HG03066 (cell line): ENCODE measurements around the gene ZNF629.

ENCODE experiments used
- ATAC-seq: cut with Tn5 transposase; IDR thresholded peaks from one replicate; pipeline ENCODE4 v1.9.1; 2021; ENCODE audit warnings: low read depth; ENCODE audit not compliant: unreplicated experiment

Gene ZNF629

GRCh38 chr16:30750201-30750600 lies 36.8 kb downstream of the ZNF629 start:
- ATAC-seq, result no peak

GRCh38 chr16:30748634-30749445 lies 38.2 kb downstream of the ZNF629 start:
- ATAC-seq, result peak; percentile 26

DNA sequence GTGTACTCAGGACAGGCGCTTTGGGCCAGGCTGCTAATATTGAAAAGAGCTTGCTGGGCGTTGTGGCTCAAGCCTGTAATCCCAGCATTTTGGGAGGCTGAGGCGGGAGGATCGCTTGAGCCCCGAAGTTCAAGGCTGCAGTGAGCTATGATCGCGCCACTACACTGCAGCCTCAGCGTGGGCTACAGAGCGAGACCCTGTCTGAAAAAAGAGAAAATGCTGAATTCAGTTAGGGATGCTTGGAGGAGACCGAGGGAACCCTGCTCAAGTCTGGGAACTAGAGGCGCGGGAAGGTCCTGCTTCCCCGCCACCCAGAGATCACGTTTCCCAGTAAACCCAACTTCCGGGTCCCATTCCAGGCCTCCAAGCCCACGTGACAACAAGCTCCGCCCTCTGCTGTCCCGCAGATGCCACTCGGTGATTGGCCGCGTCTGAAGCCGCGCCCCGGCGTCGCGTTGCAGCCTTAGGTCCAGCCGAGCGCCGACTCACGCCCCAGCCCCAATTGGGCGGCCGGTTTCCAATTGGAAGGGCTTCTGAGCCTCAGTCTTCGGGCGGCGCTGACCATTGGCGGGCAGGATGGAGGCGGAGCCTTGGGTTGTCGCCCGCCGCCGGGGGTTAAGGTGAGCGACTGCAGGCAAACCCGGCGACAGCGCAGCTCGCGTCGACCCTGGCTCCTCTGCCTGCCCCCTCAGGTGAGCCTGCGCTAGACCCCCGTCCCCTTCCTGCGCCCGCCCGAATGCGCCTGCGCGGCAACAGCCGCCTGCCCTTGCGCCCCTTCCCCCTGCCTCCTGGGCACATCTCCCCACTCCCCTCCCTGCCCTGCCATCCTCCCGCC lies 39.0 kb downstream of the ZNF629 start, which contains the start of gene PHKG2:
TSS of gene PHKG2 (plus strand) at position 627 of the 835 bp plus-strand sequence. CDS start 396 bp downstream, outside the sequence.
- peak; percentile 97 for ATAC-seq

GRCh38 chr16:30747331-30747730 lies 39.7 kb downstream of the ZNF629 start:
- no peak for ATAC-seq

- no peak for ATAC-seq
These were observed 40.3 kb downstream of the ZNF629 start for GRCh38 chr16:30746638-30747175.

- no peak for ATAC-seq
These were observed 41.9 kb downstream of the ZNF629 start for GRCh38 chr16:30745082-30745481.

- ATAC-seq, result no peak
These were observed 42.8 kb downstream of the ZNF629 start for GRCh38 chr16:30744183-30744582.

GRCh38 chr16:30743716-30744115 lies 43.3 kb downstream of the ZNF629 start:
- no peak for ATAC-seq

- ATAC-seq, result no peak
These were observed 45.5 kb downstream of the ZNF629 start for GRCh38 chr16:30741461-30741914.

GRCh38 chr16:30740364-30741251 lies 46.4 kb downstream of the ZNF629 start:
- ATAC-seq, result no peak

- ATAC-seq, result no peak
These were observed 47.7 kb downstream of the ZNF629 start for GRCh38 chr16:30738984-30739951.

DNA sequence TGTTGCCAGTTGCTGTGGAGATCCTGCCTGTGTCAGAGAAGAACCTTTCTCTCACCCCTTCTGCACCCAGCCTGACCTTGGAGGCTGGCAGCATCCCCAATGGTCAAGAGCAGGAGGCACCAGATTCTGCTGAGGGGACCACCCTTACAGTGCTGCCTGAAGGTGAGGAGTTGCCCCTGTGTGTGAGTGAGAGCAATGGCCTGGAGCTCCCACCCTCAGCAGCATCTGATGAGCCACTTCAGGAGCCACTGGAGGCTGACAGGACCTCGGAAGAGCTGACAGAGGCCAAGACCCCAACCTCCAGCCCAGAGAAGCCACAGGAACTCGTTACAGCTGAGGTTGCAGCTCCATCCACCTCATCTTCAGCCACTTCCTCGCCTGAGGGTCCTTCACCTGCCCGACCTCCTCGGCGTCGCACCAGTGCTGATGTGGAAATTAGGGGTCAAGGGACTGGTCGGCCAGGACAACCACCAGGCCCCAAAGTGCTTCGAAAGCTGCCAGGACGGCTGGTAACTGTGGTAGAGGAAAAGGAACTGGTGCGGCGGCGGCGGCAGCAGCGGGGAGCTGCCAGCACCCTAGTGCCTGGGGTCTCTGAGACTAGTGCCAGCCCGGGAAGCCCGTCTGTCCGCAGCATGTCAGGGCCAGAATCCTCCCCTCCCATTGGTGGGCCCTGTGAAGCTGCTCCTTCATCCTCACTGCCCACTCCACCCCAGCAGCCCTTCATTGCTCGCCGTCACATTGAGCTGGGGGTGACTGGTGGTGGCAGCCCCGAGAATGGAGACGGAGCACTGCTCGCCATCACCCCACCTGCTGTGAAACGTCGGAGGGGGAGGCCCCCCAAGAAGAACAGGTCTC lies 49.0 kb downstream of the ZNF629 start:
- ATAC-seq, result no peak

DNA sequence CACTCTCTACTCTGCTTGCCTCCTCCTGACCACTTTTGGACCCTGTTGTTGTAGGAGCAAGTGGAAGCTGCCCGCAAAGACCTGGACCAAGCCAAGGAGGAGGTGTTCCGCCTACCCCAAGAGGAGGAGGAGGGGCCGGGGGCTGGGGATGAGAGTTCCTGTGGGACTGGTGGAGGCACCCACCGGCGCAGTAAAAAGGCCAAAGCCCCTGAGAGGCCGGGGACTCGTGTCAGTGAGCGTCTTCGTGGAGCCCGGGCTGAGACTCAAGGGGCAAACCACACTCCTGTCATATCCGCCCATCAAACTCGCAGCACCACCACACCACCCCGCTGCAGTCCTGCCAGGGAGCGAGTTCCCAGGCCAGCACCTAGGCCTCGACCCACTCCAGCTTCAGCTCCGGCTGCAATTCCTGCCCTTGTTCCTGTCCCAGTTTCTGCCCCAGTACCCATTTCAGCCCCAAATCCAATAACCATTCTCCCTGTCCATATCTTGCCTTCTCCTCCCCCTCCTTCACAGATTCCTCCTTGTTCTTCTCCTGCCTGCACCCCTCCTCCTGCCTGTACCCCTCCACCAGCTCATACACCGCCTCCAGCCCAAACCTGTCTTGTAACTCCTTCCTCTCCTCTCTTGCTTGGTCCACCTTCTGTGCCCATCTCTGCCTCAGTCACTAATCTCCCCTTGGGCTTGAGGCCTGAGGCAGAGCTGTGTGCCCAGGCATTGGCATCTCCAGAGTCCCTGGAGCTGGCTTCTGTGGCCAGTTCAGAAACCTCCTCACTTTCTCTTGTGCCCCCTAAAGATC lies 49.8 kb downstream of the ZNF629 start:
- ATAC-seq, result no peak

DNA sequence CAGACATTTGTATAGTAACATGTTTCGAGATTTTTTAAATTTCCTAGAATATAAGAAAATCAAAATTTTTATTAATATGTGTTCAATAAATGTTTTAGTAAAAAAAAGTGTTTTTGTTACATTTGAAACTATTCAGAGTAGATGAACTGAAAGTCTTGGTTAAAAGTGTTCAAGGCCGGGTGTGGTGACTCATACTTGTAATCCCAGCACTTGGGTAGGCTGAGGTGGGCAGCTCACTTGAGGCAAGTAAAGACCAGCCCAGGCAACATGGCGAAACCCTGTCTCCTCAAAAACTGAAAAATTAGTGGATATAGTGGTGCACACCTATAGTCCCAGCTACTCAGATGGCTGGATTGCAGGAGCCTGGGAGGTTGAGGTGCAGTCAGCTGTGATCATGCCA lies 55.6 kb downstream of the ZNF629 start:
- ATAC-seq, result no peak

DNA sequence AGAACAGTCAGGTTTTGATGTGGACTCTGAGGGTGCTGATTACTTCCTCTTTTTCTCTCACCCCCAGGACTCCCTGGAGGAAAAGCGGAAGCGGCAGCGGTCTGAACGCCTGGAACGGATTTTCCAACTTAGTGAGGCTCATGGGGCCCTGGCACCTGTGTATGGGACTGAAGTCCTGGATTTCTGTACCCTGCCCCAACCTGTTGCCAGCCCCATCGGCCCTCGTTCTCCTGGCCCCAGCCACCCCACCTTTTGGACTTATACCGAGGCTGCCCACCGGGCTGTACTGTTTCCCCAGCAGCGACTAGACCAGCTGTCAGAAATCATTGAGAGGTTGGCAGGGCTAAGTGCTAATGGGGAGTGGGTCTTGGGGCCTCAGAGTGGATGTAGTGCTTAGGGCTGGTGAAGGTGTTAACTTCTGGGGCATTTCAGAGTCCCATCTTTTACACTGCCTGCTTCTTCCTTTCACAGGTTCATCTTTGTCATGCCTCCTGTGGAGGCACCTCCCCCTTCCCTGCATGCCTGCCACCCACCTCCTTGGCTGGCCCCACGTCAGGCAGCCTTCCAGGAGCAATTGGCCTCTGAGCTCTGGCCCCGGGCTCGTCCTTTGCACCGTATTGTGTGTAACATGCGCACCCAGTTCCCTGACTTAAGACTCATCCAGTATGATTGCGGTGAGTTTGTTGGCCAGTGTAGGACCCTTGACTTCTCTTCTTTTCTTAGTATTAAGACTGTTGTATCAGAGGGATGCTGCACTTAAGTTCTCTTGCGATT lies 57.9 kb downstream of the ZNF629 start:
- no peak for ATAC-seq
